Measurements from ENCODE around the gene LSAMP. TPM values are rescaled to one million over a fixed set of nuclear protein-coding genes. Genes with fewer than 3 reads are reported as not detected.

Gene LSAMP
- total RNA-seq, 1 experiment from 2014 or later: not detected

DNA sequence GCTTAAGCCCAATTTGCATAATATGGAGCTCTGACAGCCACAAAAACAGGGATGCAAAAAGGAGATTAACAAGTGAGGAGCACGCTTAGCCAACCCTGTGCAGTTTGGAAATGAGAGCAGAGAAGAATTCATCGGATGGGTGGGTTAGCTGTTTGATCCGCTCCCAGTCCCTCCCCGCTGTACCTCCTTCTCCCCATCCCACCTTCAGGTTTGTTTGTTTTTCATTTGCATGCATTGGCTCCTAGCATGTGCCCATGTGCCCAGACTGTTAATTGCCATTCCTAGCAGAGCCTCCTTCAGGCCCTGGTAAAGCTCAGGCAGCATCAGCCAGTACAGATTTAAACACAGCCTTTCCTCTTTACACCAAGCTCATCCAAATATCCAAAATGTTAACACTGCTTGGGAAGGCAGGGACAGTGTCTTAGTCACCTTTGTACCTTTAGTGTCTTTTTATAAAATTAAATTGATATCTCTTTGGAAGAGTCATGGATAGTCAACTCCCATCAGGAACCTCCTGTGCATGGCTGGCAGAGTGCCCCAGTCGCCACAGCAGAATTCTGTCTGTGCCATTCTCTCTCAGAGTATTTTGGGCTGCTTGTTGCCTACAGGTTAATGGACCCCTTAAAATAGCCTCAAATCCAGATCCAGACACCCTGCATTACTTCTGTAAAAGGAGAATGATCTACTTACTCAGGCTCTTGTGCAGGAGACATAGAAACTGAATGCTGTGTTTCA lies 244.2 kb downstream of the LSAMP start:
- no peaks in the 10 kb centered on the region for H3K36me3 ChIP-seq (ENCODE audit: control insufficient read depth, insufficient read depth, low read length)
- ChIA-PET CTCF (interaction anchor here (0.6 to 1.1 kb wide), 2 partner anchors 8 to 1312 kb away, joined by 3 to 6 read pairs; no protein-coding TSS in a partner anchor), POLR2A (no interaction called here)
- H3K4me1 ChIP-seq: peaks cover 5% of the 10 kb centered on the region; the same call in 1 of the 2 replicates
- intact Hi-C loops (cut with micrococcal nuclease; ENCODE audit: unreplicated experiment): no loop called here
- Mint-ChIP-seq H3K4me3 (ENCODE audit: unreplicated experiment) (no peak overlapping the region), H3K27ac (ENCODE audit: unreplicated experiment) (no peak overlapping the region), H3K4me1 (ENCODE audit: low read depth, unreplicated experiment) (peaks cover 13% of the 10 kb centered on the region), H3K36me3 (ENCODE audit: insufficient read depth, unreplicated experiment) (no peaks in the 10 kb centered on the region), H3K9me3 (ENCODE audit: unreplicated experiment) (no peaks in the 10 kb centered on the region), H3K27me3 (ENCODE audit: insufficient read depth, unreplicated experiment) (no peaks in the 10 kb centered on the region)
- no TSS peak for BruUV-seq (replicated peaks)
- no peaks in the 10 kb centered on the region for H3K27me3 ChIP-seq (replicated peaks; ENCODE audit: control insufficient read depth, insufficient read depth, low read length)
- H3K4me3 ChIP-seq (ENCODE audit: low read depth, low read length): no peak overlapping the region
- no peak for DNase-seq
- no peaks in the 10 kb centered on the region for H3K9me3 ChIP-seq
- TF ChIP-seq, protein P1, sequence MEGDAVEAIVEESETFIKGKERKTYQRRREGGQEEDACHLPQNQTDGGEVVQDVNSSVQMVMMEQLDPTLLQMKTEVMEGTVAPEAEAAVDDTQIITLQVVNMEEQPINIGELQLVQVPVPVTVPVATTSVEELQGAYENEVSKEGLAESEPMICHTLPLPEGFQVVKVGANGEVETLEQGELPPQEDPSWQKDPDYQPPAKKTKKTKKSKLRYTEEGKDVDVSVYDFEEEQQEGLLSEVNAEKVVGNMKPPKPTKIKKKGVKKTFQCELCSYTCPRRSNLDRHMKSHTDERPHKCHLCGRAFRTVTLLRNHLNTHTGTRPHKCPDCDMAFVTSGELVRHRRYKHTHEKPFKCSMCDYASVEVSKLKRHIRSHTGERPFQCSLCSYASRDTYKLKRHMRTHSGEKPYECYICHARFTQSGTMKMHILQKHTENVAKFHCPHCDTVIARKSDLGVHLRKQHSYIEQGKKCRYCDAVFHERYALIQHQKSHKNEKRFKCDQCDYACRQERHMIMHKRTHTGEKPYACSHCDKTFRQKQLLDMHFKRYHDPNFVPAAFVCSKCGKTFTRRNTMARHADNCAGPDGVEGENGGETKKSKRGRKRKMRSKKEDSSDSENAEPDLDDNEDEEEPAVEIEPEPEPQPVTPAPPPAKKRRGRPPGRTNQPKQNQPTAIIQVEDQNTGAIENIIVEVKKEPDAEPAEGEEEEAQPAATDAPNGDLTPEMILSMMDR (IDR thresholded peaks at IDR 0.05; ENCODE audit: insufficient read depth in 1 of 2, low read depth in 1 of 2, low read length in 1 of 2, severe bottlenecking in 1 of 2, unreplicated experiment in 1 of 2): no peak

DNA sequence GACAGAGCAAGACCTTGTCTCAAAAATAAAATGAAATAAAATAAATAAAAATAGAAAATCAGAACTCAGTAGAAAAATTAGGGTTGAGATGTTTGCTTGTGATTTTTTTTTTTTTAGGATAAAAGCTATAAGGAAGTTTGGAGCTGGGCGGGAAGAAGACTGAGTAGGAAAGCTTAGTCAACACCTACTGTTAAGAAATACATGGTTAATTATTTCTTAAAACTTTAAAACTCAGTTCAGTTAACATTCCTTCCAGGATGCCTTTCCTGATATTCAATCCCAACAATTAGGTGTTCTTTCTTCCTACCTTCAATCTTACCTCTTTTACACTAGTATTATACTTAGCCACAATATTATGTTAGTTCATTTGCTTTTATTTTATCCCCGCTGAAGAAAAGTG lies 246.2 kb downstream of the LSAMP start:
- ChIA-PET CTCF (no interaction called here), POLR2A (no interaction called here)
- Mint-ChIP-seq H3K36me3 (ENCODE audit: insufficient read depth, unreplicated experiment) (no peaks in the 10 kb centered on the region), H3K27ac (ENCODE audit: unreplicated experiment) (no peak overlapping the region), H3K4me3 (ENCODE audit: unreplicated experiment) (no peak overlapping the region), H3K27me3 (ENCODE audit: insufficient read depth, unreplicated experiment) (no peaks in the 10 kb centered on the region), H3K9me3 (ENCODE audit: unreplicated experiment) (no peaks in the 10 kb centered on the region), H3K4me1 (ENCODE audit: low read depth, unreplicated experiment) (peaks cover 13% of the 10 kb centered on the region)
- Histone ChIP-seq H3K27me3 (replicated peaks; ENCODE audit: control insufficient read depth, insufficient read depth, low read length) (no peaks in the 10 kb centered on the region), H3K4me1 (peaks cover 5% of the 10 kb centered on the region; the same call in 1 of the 2 replicates), H3K4me3 (ENCODE audit: low read depth, low read length) (no peak overlapping the region), H3K9me3 (no peaks in the 10 kb centered on the region), H3K36me3 (ENCODE audit: control insufficient read depth, insufficient read depth, low read length) (no peaks in the 10 kb centered on the region)
- no TSS peak for BruUV-seq (replicated peaks)
- TF ChIP-seq, protein P1 (IDR thresholded peaks at IDR 0.05; ENCODE audit: insufficient read depth in 1 of 2, low read depth in 1 of 2, low read length in 1 of 2, severe bottlenecking in 1 of 2, unreplicated experiment in 1 of 2): no peak
- intact Hi-C loops (cut with micrococcal nuclease; ENCODE audit: unreplicated experiment): no loop called here
- no peak for DNase-seq

DNA sequence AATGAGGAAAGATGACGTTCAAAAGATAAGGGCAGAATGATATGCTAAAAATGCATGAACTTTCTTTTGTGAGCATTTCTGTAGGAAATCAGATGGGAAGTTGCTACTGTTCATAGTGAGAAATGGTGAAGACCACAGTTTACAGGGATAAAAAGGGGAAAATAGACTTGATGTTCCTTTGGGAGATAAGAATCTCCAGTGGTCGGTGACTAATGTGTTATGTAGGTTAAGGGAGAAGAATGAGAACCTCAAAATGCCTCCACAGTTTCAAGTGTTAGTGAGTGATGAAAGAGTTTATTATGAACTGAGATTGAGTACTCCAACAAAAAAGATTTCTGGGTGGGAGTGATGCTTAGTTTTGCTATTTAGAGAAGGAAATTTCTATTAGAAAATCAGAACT lies 247.2 kb downstream of the LSAMP start:
- Mint-ChIP-seq H3K36me3 (ENCODE audit: insufficient read depth, unreplicated experiment) (no peaks in the 10 kb centered on the region), H3K4me1 (ENCODE audit: low read depth, unreplicated experiment) (peaks cover 13% of the 10 kb centered on the region), H3K27me3 (ENCODE audit: insufficient read depth, unreplicated experiment) (no peaks in the 10 kb centered on the region), H3K4me3 (ENCODE audit: unreplicated experiment) (no peak overlapping the region), H3K27ac (ENCODE audit: unreplicated experiment) (no peak overlapping the region), H3K9me3 (ENCODE audit: unreplicated experiment) (no peaks in the 10 kb centered on the region)
- no peaks in the 10 kb centered on the region for H3K9me3 ChIP-seq
- ChIA-PET CTCF (no interaction called here), POLR2A (no interaction called here)
- peaks cover 5% of the 10 kb centered on the region; the same call in 1 of the 2 replicates for H3K4me1 ChIP-seq
- no TSS peak for BruUV-seq (replicated peaks)
- TF ChIP-seq, protein P1 (IDR thresholded peaks at IDR 0.05; ENCODE audit: insufficient read depth in 1 of 2, low read depth in 1 of 2, low read length in 1 of 2, severe bottlenecking in 1 of 2, unreplicated experiment in 1 of 2): no peak
- DNase-seq: no peak
- no peak overlapping the region for H3K4me3 ChIP-seq (ENCODE audit: low read depth, low read length)
- H3K36me3 ChIP-seq (ENCODE audit: control insufficient read depth, insufficient read depth, low read length): no peaks in the 10 kb centered on the region
- intact Hi-C loops (cut with micrococcal nuclease; ENCODE audit: unreplicated experiment): no loop called here
- no peaks in the 10 kb centered on the region for H3K27me3 ChIP-seq (replicated peaks; ENCODE audit: control insufficient read depth, insufficient read depth, low read length)

Measured in Caco-2 (cell line).